Type B pancreatic cell (in vitro differentiated cells): ENCODE data around the gene ITSN1. TPM values are rescaled to one million over a fixed set of nuclear protein-coding genes. Genes with fewer than 3 reads are reported as not detected.

Source experiments
- DNase-seq: peaks from one replicate; pipeline ENCODE4 v3.0.0; 2021; ENCODE audit warnings: mixed read lengths; ENCODE audit not compliant: unreplicated experiment; ENCODE audit errors: extremely low spot score
- H3K27ac Mint-ChIP-seq: 2 replicates; pipeline ENCODE4 v1.8.0; 2021; ENCODE audit warnings: mild to moderate bottlenecking, mixed read lengths
- H3K27me3 Mint-ChIP-seq: 2 replicates; pipeline ENCODE4 v1.8.0; 2021; ENCODE audit warnings: mixed read lengths
- H3K36me3 Mint-ChIP-seq: 2 replicates; pipeline ENCODE4 v1.8.0; 2021; ENCODE audit warnings: mixed read lengths
- H3K4me1 Mint-ChIP-seq: one replicate; pipeline ENCODE4 v1.8.0; 2021; ENCODE audit warnings: mixed read lengths; ENCODE audit not compliant: unreplicated experiment
- H3K4me3 Mint-ChIP-seq: 2 replicates; pipeline ENCODE4 v1.8.0; 2021; ENCODE audit warnings: mild to moderate bottlenecking, mixed read lengths
- H3K9me3 Mint-ChIP-seq: 2 replicates; pipeline ENCODE4 v1.8.0; 2021; ENCODE audit warnings: mixed read lengths
- CTCF ChIP-seq: fragments of 200-600 bp; sonication (generic); conservative IDR thresholded peaks from 2 replicates; pipeline ENCODE4 v1.5.0; 2021; ENCODE audit warnings: antibody characterized with exemption, mild to moderate bottlenecking
- total RNA-seq: library from RNA; stranded (reverse); gene quantifications from 2 replicates; pipeline ENCODE4 v1.2.1, GENCODE V29; 2021; ENCODE audit warnings: low replicate concordance

Gene ITSN1
- total RNA-seq, 1 donor from 2014 or later = 89.1 TPM

- H3K4me3 Mint-ChIP-seq = no peak overlapping the region
- no peaks in the 10 kb centered on the region for H3K27me3 Mint-ChIP-seq
- peaks cover 13% of the 10 kb centered on the region for H3K4me1 Mint-ChIP-seq
- H3K27ac Mint-ChIP-seq = no peak overlapping the region
- DNase-seq = no peak
- no peak for TF ChIP-seq CTCF
- peaks cover 31% of the 10 kb centered on the region for H3K36me3 Mint-ChIP-seq
- H3K9me3 Mint-ChIP-seq = peaks cover 15% of the 10 kb centered on the region
Observed at GRCh38 chr21:33660406-33660805, 18.1 kb downstream of the ITSN1 start.

- Mint-ChIP-seq H3K27ac (no peak overlapping the region), H3K27me3 (no peaks in the 10 kb centered on the region), H3K4me3 (no peak overlapping the region), H3K9me3 (peaks cover 8% of the 10 kb centered on the region), H3K4me1 (peaks cover 8% of the 10 kb centered on the region), H3K36me3 (peaks cover 25% of the 10 kb centered on the region)
- no peak for DNase-seq
- TF ChIP-seq CTCF = no peak
Observed at GRCh38 chr21:33661146-33661545, 18.8 kb downstream of the ITSN1 start.

- peak overlapping the region; percentile 5 for H3K4me3 Mint-ChIP-seq
- peaks cover 12% of the 10 kb centered on the region for H3K4me1 Mint-ChIP-seq
- H3K36me3 Mint-ChIP-seq = peaks cover 24% of the 10 kb centered on the region
- TF ChIP-seq CTCF = no peak
- no peaks in the 10 kb centered on the region for H3K27me3 Mint-ChIP-seq
- no peak for DNase-seq
- peaks cover 8% of the 10 kb centered on the region for H3K9me3 Mint-ChIP-seq
- H3K27ac Mint-ChIP-seq = peak overlapping the region; percentile 49
Observed at GRCh38 chr21:33662046-33662445, 19.7 kb downstream of the ITSN1 start.

- Mint-ChIP-seq H3K27me3 (no peaks in the 10 kb centered on the region), H3K4me1 (peaks cover 18% of the 10 kb centered on the region), H3K27ac (no peak overlapping the region), H3K36me3 (peaks cover 19% of the 10 kb centered on the region), H3K4me3 (no peak overlapping the region), H3K9me3 (peaks cover 8% of the 10 kb centered on the region)
- no peak for DNase-seq
- no peak for TF ChIP-seq CTCF
Observed at GRCh38 chr21:33663241-33663640, 20.9 kb downstream of the ITSN1 start.

- no peak overlapping the region for H3K27ac Mint-ChIP-seq
- H3K36me3 Mint-ChIP-seq = peaks cover 15% of the 10 kb centered on the region
- no peak for DNase-seq
- peaks cover 8% of the 10 kb centered on the region for H3K9me3 Mint-ChIP-seq
- H3K27me3 Mint-ChIP-seq = no peaks in the 10 kb centered on the region
- no peak overlapping the region for H3K4me3 Mint-ChIP-seq
- H3K4me1 Mint-ChIP-seq = peaks cover 23% of the 10 kb centered on the region
- TF ChIP-seq CTCF = no peak
Observed at GRCh38 chr21:33664135-33664534, 21.8 kb downstream of the ITSN1 start.

GRCh38 chr21:33666153-33666552, 23.9 kb downstream of the ITSN1 start:
- peaks cover 12% of the 10 kb centered on the region for H3K36me3 Mint-ChIP-seq
- no peak overlapping the region for H3K27ac Mint-ChIP-seq
- no peak for DNase-seq
- peaks cover 28% of the 10 kb centered on the region for H3K4me1 Mint-ChIP-seq
- H3K9me3 Mint-ChIP-seq = peaks cover 6% of the 10 kb centered on the region
- no peak for TF ChIP-seq CTCF
- H3K27me3 Mint-ChIP-seq = no peaks in the 10 kb centered on the region
- no peak overlapping the region for H3K4me3 Mint-ChIP-seq
